HG02885 (cell line): ENCODE data around the gene PRKAA1.
A peak's percentile ranks its signal among the peaks of the same experiment; 100 is the strongest.

Experiments used
- ATAC-seq: cut with Tn5 transposase; IDR thresholded peaks from one replicate; pipeline ENCODE4 v1.9.1; 2021; ENCODE audit warnings: mild to moderate bottlenecking; ENCODE audit not compliant: unreplicated experiment, poor library complexity

The PRKAA1 gene

DNA sequence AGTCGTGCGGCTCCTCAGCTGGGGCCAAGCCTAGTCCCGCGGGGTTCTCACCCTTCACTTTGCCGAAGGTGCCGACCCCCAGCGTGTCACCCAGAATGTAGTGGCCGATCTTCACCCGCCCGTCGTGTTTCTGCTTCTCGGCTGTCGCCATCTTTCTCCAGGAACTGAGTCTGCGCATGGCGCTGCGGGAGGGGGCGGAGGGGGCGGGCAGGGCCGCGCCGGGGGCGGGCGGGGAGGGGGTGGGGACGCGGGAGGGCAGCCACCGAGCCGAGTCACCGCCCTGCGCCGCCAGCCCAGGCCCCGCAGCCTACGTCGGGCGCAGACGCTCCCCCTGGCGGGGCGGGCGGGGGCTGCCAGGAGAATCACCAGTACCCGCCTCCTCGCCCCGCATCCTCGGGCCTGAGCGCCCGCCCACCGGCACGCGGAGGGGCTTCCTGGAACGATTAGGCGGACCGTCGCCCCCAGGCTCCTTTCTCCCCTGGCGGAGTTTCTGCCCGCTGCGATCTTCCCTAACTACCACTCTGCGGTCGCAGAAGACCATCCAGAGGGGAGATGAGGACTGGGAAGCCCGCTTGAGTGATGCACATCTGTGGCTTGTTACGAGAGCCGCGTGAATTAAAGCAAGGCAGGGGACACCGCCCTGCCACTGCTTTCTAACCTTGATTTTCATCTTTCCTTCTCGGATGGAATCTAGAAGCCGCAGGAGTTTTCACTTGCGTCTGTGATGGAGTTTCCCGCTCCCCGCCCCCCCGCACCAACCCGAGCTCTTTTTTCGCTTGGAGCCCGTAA lies at the start of gene PRKAA1:
Gene PRKAA1 (minus strand): TSS at position 363 of the 789 bp plus-strand sequence. CDS start 185 bp downstream, at position 178.
- ATAC-seq: peak; percentile 96

DNA sequence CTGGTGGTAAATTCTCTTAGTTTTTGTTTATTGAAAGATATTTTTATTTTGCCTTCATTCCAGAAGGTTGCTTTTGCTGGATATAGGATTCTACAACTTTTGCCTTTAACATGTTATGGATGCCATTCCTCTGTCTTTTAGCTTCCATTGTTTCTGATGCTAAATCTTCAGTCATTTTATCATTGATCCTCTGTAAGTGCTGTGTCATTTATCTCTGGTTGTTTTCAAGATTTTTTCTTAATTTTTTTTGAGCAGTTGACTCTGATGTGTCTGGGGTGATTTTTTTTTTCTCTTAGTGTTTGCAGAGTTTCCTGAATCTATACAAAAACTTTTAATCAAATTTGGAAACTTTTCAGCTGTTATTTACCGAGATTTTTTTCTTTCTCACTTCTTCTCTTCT lies 49.4 kb upstream of the PRKAA1 start:
- ATAC-seq: no peak

DNA sequence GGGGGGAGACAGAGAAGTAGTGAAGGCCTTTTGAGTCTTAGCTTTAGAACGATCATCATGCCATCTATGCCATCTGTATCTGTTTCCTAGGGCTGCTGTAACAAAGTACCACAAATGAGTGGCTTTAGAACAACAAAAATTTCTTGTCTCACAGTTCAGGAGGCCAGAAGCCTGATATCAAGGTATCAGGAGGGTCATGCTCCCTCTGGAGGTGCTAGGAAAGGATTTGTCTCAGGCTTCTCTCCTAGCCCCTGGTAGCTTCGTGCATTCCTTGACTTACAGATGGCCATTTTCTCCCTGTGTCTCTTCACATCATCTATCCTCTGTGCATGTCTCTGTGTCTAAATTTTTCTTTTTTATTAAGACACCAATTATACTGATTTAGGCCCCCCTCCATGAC lies 48.2 kb upstream of the PRKAA1 start:
- no peak for ATAC-seq

DNA sequence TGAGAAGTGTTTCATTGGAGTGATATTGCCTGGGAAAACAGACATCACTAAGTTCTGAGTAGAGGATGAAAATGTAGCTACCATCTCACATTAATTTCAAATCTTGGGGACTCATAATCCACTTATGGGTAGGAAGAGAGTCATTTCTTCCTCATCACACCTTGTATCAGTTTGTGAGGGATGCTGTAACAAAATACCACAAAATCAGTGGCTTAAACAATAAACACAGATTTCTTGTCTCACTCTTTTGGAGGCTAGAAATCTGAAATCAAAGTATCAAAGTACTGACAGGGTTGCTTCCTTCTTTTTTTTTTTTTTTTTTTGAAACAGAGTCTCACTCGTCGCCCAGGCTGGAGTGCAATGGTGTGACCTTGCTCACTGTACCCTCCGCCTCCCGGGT lies 46.4 kb upstream of the PRKAA1 start:
- ATAC-seq: no peak

DNA sequence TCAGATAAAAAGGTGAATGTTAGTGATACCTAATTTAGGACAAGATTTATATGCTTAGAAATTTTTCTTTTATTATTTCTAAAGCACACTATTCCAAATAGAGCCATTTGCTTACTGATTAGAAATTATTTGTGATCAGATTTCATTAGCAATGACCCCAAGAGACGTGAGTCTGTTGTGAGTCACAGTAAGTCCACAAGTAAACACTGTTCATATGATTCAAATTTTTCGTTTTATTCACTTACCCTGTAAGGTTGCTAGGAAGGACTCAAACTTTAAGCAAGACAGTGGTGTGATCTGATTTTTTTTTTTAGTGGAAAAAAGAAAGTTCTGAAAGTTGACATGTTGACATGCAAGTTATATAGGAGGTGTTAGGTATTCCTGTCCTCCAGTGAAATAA lies 44.2 kb upstream of the PRKAA1 start:
- no peak for ATAC-seq

DNA sequence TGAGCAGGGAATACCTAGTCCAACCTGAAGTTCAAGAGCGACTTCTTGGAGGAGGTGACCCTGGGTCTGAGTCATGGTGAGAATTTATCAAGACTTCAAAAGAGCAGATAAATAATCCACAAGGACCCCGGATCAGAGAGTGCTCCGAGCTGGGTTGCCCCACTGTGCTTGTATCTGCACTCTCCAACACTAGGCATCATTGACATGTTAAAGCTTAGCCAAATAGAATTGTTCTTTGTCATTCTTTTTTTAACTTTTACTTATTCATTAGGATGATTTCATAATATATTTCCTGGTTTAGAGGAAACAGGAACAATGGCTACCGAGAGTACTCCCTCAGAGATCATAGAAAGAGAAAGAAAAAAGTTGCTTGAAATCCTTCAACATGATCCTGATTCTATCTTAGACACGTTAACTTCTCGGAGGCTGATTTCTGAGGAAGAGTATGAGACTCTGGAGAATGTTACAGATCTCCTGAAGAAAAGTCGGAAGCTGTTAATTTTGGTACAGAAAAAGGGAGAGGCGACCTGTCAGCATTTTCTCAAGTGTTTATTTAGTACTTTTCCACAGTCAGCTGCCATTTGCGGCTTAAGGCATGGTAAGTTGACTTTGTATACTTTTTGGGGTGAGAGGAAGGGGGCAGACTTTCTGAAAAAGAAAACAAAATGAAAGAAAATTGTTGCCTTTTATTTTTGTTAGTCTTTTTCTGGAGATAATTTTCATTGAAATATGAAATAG lies 43.1 kb upstream of the PRKAA1 start, which contains the start of gene CARD6:
Gene CARD6 (plus strand): TSS at position 300 of the 738 bp plus-strand sequence. CDS start 16 bp downstream, at position 316.
- peak; percentile 55 for ATAC-seq

DNA sequence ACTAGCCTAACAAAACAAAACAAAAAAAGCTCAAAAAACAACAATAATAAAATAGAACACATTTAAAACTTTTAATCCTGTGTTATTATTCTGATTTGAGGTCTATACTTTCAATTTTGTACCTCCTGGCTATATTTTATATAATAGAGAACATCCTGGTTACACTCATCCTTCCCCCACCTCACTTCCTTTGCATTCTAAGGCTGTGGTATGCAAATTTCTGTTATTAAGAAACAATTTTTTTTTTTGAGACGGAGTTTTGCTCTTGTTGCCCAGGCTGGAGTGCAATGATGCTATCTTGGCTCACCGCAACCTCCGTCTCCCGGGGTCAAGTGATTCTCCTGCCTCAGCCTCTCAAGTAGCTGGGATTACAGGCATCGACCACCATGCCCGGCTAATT lies 39.9 kb upstream of the PRKAA1 start:
- ATAC-seq: no peak

DNA sequence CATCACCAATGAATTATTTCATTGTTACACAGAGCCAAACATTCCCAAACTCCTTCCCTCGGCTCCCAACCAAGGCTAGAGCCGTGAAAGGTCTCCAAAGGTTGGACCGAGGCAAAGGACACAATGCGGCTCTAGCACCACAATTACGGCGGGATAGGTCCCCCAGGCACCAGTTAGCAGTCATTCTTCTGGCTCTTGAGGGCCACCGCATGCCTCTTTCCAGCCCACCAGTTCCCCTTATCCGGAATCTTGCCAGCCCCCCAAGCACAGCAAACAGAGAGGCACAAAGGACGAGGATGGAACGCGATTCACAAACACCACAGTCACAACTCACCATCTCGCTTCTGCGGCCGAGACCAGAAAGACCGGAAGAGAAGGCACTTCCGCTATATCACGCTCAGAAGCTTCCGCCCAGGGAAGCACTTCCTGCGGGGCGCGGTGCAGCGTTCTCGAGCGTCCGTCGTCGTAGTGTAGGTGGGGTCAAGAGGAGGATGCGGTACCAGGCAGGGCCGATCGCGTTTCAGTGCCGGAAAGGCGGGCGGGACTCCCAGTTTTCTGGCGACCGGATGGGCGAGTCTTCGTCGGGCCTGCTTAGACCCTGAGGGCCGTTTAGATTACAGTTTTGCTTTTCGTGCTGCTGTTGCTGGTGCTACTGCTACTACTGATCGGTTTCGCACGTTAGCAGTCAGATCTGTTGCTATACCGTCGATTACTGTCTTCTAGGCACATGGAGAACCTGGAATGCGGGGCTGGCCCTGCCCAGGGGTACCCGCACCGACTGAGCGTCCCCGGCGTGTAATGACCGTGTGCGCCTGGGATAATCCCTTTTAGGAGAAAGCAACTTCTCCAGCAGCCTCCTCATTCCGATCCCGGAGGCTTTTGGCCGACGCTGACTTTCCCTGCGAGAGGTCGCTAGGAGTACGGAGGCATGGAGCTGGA lies 36.9 kb upstream of the PRKAA1 start, which contains the start of gene RPL37:
Gene RPL37 (minus strand): TSS at position 374 of the 939 bp plus-strand sequence. CDS start 37 bp downstream, at position 337.
- ATAC-seq: peak; percentile 97

DNA sequence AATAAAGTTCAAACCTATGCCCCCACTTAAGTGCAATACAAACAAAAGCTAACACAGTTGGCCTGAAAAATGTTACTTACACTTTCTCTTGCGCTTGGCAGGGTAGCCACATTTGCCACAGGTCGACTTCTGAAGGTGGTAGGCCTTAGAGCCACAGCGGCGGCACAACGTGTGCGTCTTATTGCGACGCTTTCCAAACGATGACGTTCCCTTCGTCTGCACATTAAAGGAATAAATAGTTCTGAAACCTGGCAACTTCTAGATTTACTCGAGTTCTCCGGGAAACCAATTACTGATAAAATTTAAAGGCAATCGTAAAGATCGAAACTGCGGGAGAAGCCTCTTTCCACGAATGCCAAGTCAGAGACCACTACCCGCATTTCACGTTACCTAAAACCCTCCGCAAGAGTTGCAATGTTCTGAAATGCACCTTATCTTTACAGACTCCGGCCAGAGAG lies 36.2 kb upstream of the PRKAA1 start:
- ATAC-seq: no peak

DNA sequence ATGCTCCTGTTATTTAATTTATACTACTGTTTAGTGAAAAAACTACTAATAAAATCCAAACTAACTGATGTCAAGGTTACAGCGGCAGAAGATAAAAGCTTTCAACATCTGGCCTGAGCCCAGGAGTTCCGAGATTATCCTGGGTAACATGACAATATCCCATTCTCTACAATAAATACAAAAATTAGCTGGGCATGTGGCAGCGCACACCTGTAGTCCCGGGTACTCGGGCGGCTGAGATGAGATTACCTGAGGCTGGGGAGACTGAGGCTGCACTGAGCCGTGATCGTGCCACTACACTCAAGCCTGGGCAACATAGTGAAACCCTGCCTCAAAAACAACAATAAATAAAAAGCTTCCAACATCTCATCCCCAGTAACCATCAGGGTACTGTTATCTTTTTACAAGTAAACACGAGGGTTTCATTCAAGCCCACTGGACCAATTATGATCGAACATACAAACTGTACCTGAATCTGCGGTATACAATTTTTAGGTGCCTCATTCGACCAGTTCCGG lies 35.6 kb upstream of the PRKAA1 start:
- ATAC-seq: no peak

DNA sequence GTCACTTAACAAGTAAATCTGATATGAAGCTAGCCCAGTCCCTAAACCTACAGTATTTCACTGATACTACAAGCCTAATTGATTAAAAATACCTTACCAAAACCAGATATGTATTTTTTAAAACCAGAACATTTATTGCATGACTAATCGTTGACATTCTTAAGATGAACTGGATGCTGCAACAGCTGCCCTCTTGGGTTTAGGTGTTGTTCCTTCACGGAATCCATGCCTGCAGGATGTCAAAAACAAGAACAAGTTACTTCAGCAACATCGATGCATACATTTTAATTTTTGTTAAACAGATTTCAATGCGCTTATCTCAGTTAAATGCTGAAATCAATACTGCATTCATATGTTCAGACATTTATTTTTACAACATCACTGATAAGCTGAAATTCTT lies 34.2 kb upstream of the PRKAA1 start:
- no peak for ATAC-seq

DNA sequence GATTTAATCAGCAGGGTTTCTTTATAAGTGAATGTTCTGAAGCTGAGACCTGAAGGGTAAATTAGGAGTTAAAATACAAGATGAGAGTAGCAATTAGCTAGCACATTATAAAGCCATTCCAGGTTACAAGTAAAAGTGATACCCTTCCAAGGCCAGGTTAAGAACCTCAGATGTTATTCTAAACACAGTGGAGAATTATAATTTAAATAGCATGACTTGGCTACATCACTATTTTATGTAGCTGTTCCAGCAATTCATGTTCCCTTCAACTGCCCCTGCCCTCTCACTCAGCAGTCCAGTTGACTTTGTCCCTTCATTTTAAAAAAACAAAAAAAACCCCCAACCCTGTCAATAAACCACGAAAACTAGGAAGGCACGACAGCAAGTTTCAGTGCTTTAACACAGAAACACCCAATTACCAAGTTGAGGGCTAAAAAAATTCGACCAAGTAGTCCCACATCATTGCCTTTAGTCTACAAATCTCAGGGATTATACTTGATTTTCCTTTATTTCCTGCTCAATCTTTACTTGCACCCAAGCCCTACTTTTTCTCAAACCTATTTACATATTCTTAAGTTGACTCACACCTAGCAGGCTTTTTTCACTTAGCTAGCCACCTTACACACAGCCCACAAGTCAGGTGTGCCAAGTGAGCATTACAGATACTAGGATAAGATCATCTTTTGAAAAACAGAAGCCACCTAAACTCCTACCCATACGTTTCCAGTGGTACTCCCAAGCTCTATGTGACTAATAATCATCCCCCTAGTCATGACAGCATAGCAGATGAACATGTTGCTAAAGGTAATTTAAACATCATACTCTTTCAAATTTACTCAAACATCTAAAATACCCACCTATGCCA lies 33.4 kb upstream of the PRKAA1 start:
- ATAC-seq: peak; percentile 25

DNA sequence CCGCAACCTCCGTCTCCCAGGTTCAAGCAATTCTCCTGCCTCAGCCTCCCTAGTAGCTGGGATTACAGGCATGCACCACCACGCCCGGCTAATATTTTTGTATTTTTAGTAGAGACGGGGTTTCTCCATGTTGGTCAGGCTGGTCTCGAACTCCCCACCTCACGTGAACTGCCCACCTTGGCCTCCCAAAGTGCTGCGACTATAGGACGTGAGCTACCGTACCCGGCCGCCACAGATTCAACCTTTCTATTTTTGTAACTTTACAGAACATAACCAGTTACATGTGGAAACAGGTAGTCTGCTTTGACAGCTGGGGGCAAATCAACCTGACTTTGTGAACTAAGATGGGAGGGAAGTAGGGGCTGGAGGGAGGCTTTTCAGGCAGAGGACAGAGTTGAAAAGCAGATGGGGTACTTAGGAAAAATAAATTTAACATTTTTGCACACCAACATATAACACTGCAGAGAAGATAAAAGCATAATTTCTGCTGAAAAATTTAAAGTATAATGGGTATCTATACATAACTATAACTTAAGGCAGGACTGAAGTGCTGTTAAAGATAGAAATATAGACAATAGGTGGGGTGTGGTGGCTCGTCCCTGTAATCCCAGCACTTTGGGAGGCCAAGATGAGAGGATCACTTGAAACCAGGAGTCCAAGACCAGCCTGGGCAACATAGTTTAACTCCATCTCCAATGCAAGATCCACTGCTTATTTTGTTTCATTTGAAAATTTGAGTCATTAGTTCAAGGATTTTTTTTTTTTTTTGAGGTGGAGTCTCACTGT lies 31.8 kb upstream of the PRKAA1 start:
- ATAC-seq: no peak

DNA sequence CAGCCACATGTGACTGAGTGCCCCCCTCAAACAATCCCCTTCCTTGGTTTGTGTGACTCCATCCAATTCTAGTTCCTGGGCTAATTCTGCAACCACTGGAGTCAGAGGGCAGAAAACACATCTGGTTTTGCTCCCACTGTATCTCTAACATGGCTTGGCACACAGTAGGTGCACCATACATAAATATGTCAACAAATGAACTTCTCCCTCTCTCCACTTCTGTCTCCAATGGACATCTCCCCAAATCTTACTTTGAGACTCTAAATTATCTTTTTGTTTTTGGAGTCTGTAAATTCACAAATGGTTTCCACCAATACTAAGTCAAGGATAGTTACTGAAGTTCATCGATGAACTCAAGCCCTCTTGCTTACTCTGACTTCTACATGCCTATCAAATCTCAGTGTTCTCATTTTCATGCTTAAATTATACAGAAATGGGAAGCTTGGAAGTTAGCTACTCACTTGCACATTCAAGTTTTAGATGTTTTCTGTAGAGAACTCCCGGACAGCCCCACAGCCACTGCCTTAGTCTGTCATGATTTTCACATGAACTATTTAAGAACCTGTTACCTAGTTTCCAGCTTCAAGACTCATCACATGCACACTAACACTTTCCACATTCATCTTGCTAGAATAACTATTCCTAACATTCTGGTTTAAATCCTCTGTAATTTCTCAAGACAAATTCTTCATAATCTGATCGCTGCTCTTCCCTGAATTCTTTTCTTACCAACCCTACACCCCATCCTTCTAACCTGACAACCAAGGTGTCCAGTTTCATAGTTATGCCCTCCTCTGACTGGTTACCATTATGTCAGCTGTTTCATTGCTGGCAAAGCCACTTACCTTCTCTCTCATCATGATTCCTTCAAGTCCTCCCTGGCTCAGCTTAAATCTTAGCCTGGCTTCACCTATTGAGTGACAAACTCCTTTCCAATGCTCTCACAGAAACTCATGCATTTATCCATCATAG lies 30.8 kb upstream of the PRKAA1 start:
- ATAC-seq: no peak

DNA sequence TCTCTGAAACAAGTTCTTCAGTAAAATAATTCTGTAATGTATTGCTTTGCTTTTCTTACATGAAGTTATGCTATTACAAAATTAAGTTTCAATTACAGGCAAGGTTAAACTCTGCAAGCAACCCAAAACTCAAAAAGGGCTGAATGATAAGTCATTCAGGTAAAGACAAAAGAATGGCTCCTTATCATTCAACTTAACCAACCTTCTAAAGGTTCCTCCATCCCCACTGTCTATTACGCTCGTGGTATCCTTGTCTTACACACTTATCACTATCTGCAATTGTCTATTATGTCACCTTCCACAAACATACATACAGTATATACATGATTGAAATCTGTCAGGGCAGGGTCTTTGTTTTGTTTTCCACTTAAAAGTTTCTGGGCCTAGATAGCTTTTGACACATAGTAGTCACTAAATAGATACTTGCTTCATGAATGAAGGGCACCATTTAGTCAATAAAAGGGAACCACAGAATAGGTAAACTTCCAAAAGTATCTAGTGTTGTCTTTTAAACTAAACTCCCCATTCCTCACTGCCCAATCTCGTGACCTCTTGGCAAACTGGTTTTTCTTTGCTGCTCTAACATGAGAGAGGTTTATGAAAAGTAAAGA lies 30.0 kb upstream of the PRKAA1 start:
- no peak for ATAC-seq

DNA sequence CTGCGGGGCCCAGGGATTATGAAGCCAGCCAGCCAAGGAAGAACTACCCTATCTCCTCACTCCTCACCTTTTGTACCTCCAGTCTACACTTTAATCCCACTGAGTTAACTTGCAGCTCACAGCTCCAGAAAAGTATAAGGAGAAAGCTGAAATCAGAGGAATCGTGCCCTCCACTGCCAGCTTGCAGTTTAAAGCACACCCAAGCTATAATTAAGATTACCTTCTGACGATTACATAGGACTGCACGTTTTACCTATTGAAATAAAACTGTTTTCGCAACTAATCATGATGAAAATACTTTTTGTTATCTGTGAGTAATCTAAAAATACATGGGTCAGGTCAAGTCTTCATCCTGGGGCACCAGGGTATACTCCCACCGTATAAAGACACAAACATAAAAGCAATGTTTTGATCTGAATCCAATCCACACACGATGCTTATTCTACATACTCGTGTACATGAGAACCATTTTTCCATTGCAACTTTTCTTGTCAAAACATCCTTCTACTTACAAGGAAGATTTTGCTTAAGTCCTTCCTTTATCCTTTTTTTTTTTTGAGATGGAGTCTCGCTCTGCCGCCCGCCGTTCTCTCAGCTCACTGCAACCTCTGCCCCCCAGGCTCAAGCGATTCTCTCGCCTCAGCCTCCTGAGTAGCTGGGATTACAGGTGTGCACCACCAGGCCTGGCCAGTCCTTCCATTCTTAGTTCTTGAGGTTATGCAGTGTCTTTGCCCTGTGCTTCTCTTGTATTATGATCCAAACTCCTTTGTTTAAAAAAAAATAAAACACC lies 29.2 kb upstream of the PRKAA1 start:
- ATAC-seq: no peak
